HepG2 (cell line): Measurements from ENCODE around the gene KPNA3. TPM values are rescaled to one million over a fixed set of nuclear protein-coding genes. Genes with fewer than 3 reads are reported as not detected.

Source experiments
- AGO2 ChIP-seq: fragments of 200-400 bp; formaldehyde crosslinking; optimal IDR thresholded peaks from 2 replicates; pipeline ENCODE3; 2017; ENCODE audit warnings: mild to moderate bottlenecking, low read depth, low read length, moderate library complexity
- FOXC1 ChIP-seq: sonication (generic); formaldehyde crosslinking; IDR thresholded peaks from 2 replicates; pipeline ENCODE4 v1.8.0; 2022; ENCODE audit warnings: mild to moderate bottlenecking, missing genetic modification reagents, borderline replicate concordance
- KAT7 ChIP-seq: IDR thresholded peaks from 2 replicates; pipeline ENCODE4 v1.6.1; 2018; ENCODE audit warnings: borderline replicate concordance, missing compliant biosample characterization
- MNT ChIP-seq: fragments of 450-650 bp; IDR thresholded peaks from 2 replicates; pipeline ENCODE4 v1.6.1; 2016
- NCOA2 ChIP-seq: sonication (generic); formaldehyde crosslinking; IDR thresholded peaks from 2 replicates; pipeline ENCODE4 v1.8.0; 2022; ENCODE audit warnings: inconsistent platforms
- RCOR2 ChIP-seq: IDR thresholded peaks from 2 replicates; pipeline ENCODE4 v1.6.1; 2016; ENCODE audit warnings: missing biosample characterization, missing genetic modification reagents
- SATB2 ChIP-seq: sonication (generic); formaldehyde crosslinking; IDR thresholded peaks from 2 replicates; pipeline ENCODE4 v1.5.0; 2020; ENCODE audit warnings: missing genetic modification reagents
- SETDB1 ChIP-seq: sonication (generic); formaldehyde crosslinking; IDR thresholded peaks from 2 replicates; pipeline ENCODE4 v1.5.1; 2020; ENCODE audit warnings: missing genetic modification reagents, mild to moderate bottlenecking, borderline replicate concordance
- SIX4 ChIP-seq: sonication (generic); formaldehyde crosslinking; IDR thresholded peaks from 2 replicates; pipeline ENCODE4 v1.4.0; 2020; ENCODE audit warnings: missing genetic modification reagents
- SOX13 ChIP-seq, 3 experiments: fragments of 450-650 bp in 1 of 3; sonication (generic) in 1 of 3; formaldehyde crosslinking in 1 of 3; IDR thresholded peaks in 2 of 3; conservative IDR thresholded peaks in 1 of 3; 2 replicates each; pipeline versions ENCODE4 v1.5.0 to v1.6.1; 2016 to 2020; ENCODE audit warnings: antibody characterized with exemption in 1 of 3, mild to moderate bottlenecking in 1 of 3, missing compliant biosample characterization in 1 of 3, missing genetic modification reagents in 1 of 3, moderate library complexity in 1 of 3
- ZFP36L1 ChIP-seq: sonication (generic); formaldehyde crosslinking; IDR thresholded peaks from 2 replicates; pipeline ENCODE4 v1.8.0; 2022; ENCODE audit warnings: mild to moderate bottlenecking, missing genetic modification reagents, moderate library complexity
- ZKSCAN5 ChIP-seq: sonication (generic); formaldehyde crosslinking; IDR thresholded peaks from 2 replicates; pipeline ENCODE4 v1.5.1; 2020; ENCODE audit warnings: mild to moderate bottlenecking, missing genetic modification reagents
- ZNF10 ChIP-seq: sonication (generic); formaldehyde crosslinking; IDR thresholded peaks from 2 replicates; pipeline ENCODE4 v1.4.0; 2020; ENCODE audit warnings: mild to moderate bottlenecking, low read depth, missing genetic modification reagents, borderline replicate concordance
- ZNF230 ChIP-seq: sonication (generic); formaldehyde crosslinking; IDR thresholded peaks from 2 replicates; pipeline ENCODE4 v1.4.0; 2020; ENCODE audit warnings: mild to moderate bottlenecking, missing genetic modification reagents
- ZNF251 ChIP-seq: sonication (generic); formaldehyde crosslinking; IDR thresholded peaks from 2 replicates; pipeline ENCODE4 v1.9.0; 2021; ENCODE audit warnings: mild to moderate bottlenecking, missing genetic modification reagents
- ZNF292 ChIP-seq: sonication (generic); formaldehyde crosslinking; IDR thresholded peaks from 2 replicates; pipeline ENCODE4 v1.8.1; 2022; ENCODE audit warnings: mild to moderate bottlenecking, low read depth, missing genetic modification reagents, borderline replicate concordance
- ZNF615 ChIP-seq: sonication (generic); formaldehyde crosslinking; IDR thresholded peaks from 2 replicates; pipeline ENCODE4 v1.5.0; 2020; ENCODE audit warnings: mild to moderate bottlenecking, missing genetic modification reagents, borderline replicate concordance
- ZNF891 ChIP-seq: sonication (generic); formaldehyde crosslinking; IDR thresholded peaks from 2 replicates; pipeline ENCODE4 v1.5.0; 2020; ENCODE audit warnings: mild to moderate bottlenecking, missing genetic modification reagents
- polyA plus RNA-seq, 8 experiments: library from polyadenylated mRNA; depleted of rRNA in 3 of 8; stranded (reverse) in 7 of 8; unstranded in 1 of 8; fragments of >200 nt; fragmentation: Illumina TruSeq in 4 of 8; extraction: Trizol in 4 of 8; gene quantifications; 2 replicates each; pipeline versions ENCODE4 v1.2.1 to v1.2.3, GENCODE V29; 2011 to 2016; ENCODE audit warnings: low read depth in 4 of 8, missing spikeins in 1 of 8, mixed read lengths in 1 of 8; ENCODE audit not compliant: insufficient read depth in 1 of 8
- total RNA-seq, 5 experiments: library from RNA; depleted of rRNA; stranded (reverse); fragments of >200 nt; fragmentation: Illumina TruSeq; extraction: Trizol; gene quantifications; 2 replicates each; pipeline ENCODE4 v1.2.3, GENCODE V29; 2016; ENCODE audit warnings: low read depth in 1 of 5
- TF ChIP-seq, protein P1 (sequence below): sonication (generic); formaldehyde crosslinking; IDR thresholded peaks from 2 replicates; pipeline ENCODE4 v1.4.0; 2020; ENCODE audit warnings: missing genetic modification reagents, borderline replicate concordance
- TF ChIP-seq, protein P2 (sequence below): sonication (generic); formaldehyde crosslinking; IDR thresholded peaks from 2 replicates; pipeline ENCODE4 v1.8.0; 2022; ENCODE audit warnings: mild to moderate bottlenecking, missing genetic modification reagents
- TF ChIP-seq, protein P3 (sequence below): sonication (generic); formaldehyde crosslinking; IDR thresholded peaks from 2 replicates; pipeline ENCODE4 v1.8.0; 2022; ENCODE audit warnings: missing genetic modification reagents, mild to moderate bottlenecking, borderline replicate concordance
- TF ChIP-seq, protein P4 (sequence below): IDR thresholded peaks from 2 replicates; pipeline ENCODE4 v1.6.1; 2016; ENCODE audit warnings: low read depth, control low read depth

KPNA3 gene
- total and polyA plus RNA-seq, 2 of the 13 experiments (the other 11 are each of a cell fraction or from before 2014, with no cell fraction given) = 13.0 to 28.9 TPM

DNA sequence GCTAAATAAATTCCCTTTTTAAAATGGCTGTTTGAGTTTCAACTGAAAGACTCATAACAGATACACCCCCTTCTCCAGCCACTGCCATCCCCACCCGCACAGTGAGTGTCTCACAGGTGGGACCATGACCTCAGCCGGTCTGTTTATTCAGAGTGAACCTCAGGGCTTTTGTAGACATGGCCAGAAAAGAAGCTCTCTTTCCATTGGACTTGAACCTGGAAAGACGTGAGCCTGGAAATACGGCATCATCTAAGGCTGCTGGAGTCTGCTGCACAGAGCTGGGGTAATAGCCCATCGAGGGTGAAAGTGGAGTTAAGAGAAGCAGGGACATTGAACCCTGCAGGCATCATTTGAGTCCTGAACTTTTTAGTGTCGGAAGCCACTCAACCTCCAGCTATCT, 15.2 kb upstream of the KPNA3 start (continued):
- TF ChIP-seq MNT (no peak), FOXC1 (CRISPR knock-in tag) (no peak), ZKSCAN5 (CRISPR knock-in tag) (no peak), SETDB1 (no peak), KAT7 (CRISPR knock-in tag) (0 out of 2 replicates have a peak, but pooled peaks have one; percentile 30), AGO2 (no peak), SATB2 (no peak), ZNF292 (CRISPR knock-in tag) (peak; percentile 60; the same call in 1 of the 2 replicates), ZNF891 (CRISPR knock-in tag) (no peak), SIX4 (CRISPR knock-in tag) (0 out of 2 replicates have a peak, but pooled peaks have one; percentile 38), ZNF251 (no peak), ZNF230 (CRISPR knock-in tag) (no peak), ZFP36L1 (no peak), ZNF10 (no peak), NCOA2 (peak; percentile 81), ZNF615 (CRISPR knock-in tag) (no peak), RCOR2 (peak; percentile 72; the same call in 1 of the 2 replicates), SOX13 (IDR thresholded peaks at IDR 0.05) (no peak), SOX13 (CRISPR knock-in tag; conservative IDR thresholded peaks at IDR 0.05 in 1 of 2, IDR thresholded peaks at IDR 0.05 in 1 of 2) (peak in 1 of 2 experiments; percentile 85; a peak in 2 of 4 replicates)
- TF ChIP-seq, protein P1, sequence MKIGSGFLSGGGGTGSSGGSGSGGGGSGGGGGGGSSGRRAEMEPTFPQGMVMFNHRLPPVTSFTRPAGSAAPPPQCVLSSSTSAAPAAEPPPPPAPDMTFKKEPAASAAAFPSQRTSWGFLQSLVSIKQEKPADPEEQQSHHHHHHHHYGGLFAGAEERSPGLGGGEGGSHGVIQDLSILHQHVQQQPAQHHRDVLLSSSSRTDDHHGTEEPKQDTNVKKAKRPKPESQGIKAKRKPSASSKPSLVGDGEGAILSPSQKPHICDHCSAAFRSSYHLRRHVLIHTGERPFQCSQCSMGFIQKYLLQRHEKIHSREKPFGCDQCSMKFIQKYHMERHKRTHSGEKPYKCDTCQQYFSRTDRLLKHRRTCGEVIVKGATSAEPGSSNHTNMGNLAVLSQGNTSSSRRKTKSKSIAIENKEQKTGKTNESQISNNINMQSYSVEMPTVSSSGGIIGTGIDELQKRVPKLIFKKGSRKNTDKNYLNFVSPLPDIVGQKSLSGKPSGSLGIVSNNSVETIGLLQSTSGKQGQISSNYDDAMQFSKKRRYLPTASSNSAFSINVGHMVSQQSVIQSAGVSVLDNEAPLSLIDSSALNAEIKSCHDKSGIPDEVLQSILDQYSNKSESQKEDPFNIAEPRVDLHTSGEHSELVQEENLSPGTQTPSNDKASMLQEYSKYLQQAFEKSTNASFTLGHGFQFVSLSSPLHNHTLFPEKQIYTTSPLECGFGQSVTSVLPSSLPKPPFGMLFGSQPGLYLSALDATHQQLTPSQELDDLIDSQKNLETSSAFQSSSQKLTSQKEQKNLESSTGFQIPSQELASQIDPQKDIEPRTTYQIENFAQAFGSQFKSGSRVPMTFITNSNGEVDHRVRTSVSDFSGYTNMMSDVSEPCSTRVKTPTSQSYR (CRISPR knock-in tag) = peak; percentile 94; the same call in 1 of the 2 replicates
- TF ChIP-seq, protein P2, sequence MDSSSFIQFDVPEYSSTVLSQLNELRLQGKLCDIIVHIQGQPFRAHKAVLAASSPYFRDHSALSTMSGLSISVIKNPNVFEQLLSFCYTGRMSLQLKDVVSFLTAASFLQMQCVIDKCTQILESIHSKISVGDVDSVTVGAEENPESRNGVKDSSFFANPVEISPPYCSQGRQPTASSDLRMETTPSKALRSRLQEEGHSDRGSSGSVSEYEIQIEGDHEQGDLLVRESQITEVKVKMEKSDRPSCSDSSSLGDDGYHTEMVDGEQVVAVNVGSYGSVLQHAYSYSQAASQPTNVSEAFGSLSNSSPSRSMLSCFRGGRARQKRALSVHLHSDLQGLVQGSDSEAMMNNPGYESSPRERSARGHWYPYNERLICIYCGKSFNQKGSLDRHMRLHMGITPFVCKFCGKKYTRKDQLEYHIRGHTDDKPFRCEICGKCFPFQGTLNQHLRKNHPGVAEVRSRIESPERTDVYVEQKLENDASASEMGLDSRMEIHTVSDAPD (CRISPR knock-in tag) = no peak
- TF ChIP-seq, protein P3, sequence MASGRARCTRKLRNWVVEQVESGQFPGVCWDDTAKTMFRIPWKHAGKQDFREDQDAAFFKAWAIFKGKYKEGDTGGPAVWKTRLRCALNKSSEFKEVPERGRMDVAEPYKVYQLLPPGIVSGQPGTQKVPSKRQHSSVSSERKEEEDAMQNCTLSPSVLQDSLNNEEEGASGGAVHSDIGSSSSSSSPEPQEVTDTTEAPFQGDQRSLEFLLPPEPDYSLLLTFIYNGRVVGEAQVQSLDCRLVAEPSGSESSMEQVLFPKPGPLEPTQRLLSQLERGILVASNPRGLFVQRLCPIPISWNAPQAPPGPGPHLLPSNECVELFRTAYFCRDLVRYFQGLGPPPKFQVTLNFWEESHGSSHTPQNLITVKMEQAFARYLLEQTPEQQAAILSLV (CRISPR knock-in tag) = no peak
- TF ChIP-seq, protein P4, sequence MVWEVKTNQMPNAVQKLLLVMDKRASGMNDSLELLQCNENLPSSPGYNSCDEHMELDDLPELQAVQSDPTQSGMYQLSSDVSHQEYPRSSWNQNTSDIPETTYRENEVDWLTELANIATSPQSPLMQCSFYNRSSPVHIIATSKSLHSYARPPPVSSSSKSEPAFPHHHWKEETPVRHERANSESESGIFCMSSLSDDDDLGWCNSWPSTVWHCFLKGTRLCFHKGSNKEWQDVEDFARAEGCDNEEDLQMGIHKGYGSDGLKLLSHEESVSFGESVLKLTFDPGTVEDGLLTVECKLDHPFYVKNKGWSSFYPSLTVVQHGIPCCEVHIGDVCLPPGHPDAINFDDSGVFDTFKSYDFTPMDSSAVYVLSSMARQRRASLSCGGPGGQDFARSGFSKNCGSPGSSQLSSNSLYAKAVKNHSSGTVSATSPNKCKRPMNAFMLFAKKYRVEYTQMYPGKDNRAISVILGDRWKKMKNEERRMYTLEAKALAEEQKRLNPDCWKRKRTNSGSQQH = no peak
